Activated CD8-positive, alpha-beta T cell treated with anti-CD3 and anti-CD28 coated beads for 36 hours (primary cell): ENCODE measurements around the gene DOCK11. TPM values are rescaled to one million over a fixed set of nuclear protein-coding genes. Genes with fewer than 3 reads are reported as not detected.

Experiments used
- ATAC-seq: fragments of 200-7000 bp; cut with Tn5 transposase; one replicate; pipeline ENCODE4 v1.10.0; 2021; ENCODE audit warnings: mild to moderate bottlenecking, moderate library complexity
- CTCF ChIA-PET: fragments of 350-600 bp; sonication (Branson Sonifier 250); formaldehyde crosslinking; loops from one replicate; lab custom pipeline; 2021; ENCODE audit warnings: antibody characterized with exemption; lab: Charles Lee
- POLR2A ChIA-PET: fragments of 350-600 bp; sonication (Branson Sonifier 250); formaldehyde crosslinking; loops from one replicate; lab custom pipeline; 2021; ENCODE audit warnings: antibody characterized with exemption; lab: Charles Lee
- DNase-seq: peaks from one replicate; pipeline ENCODE4 v3.0.0-alpha.2; 2020
- H3K27ac Mint-ChIP-seq: one replicate; pipeline ENCODE4 v1.8.0; 2021; ENCODE audit warnings: mild to moderate bottlenecking, mixed read lengths
- H3K27me3 Mint-ChIP-seq: one replicate; pipeline ENCODE4 v1.8.0; 2021; ENCODE audit warnings: mixed read lengths
- H3K36me3 Mint-ChIP-seq: one replicate; pipeline ENCODE4 v1.8.0; 2021; ENCODE audit warnings: low read depth, mixed read lengths
- H3K4me1 Mint-ChIP-seq: one replicate; pipeline ENCODE4 v1.8.0; 2021; ENCODE audit warnings: low read depth, mixed read lengths
- H3K4me3 Mint-ChIP-seq: one replicate; pipeline ENCODE4 v1.8.0; 2021; ENCODE audit warnings: mild to moderate bottlenecking, moderate library complexity, mixed read lengths
- H3K9me3 Mint-ChIP-seq: one replicate; pipeline ENCODE4 v1.8.0; 2021; ENCODE audit warnings: mixed read lengths
- intact Hi-C: fragments of 100-400 bp; cut with micrococcal nuclease; formaldehyde crosslinking; loops from one replicate; pipeline ENCODE4 v1.10.0; 2022
- total RNA-seq, 2 experiments: library from RNA; stranded (reverse); gene quantifications; one replicate each; pipeline ENCODE4 v1.2.3, GENCODE V29; 2021
- TF ChIP-seq, protein P1 (sequence below): fragments of 200-600 bp; IDR thresholded peaks from one replicate; pipeline ENCODE4 v1.8.0; 2022; ENCODE audit warnings: antibody characterized with exemption, mild to moderate bottlenecking

Gene DOCK11
- total RNA-seq = 10 to 100 TPM; 45.1 to 49.5 TPM

DNA sequence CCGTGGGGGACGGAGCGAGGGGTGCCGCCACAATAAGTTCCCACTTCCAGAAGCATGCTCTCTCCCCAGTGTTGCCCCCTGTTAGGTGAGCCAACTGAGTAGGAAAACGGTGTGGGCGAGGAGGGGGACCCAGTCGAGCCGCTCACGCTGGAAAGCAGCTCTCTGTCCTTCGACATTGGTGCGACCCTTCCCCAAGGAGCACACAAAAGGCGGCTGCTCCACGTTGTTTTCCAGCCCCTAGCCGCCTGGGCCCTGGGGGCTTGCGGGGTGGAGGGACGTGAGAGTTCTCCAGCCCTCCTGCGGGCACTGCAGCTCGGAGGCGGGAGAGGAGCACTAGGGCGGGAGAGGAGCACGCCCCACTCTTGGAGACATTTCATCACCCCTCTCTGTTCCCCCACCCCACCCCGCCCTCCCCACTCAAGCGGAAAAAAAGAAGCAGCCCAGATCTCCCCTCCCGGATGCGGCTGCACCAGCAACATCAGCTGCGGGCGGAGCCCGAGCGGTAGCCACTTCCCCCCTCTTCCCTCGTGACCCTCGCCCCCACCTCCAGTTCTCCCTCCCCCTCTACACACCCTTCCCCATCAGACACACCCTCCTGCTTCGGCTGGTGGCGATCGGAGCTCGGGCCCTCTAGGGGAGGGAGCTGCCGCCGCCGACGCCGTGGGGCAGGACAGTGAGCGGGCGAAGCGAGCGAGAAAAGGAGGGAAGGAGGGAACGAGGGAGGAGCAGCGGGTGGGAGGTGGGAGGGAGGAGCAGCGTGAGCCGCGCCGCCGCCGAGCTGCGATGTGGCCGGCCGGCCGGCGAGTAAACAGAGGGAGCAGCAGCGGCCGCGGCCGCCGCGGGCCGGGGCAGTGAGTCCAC is at the start of gene DOCK11:
Gene DOCK11 (plus strand): TSS at position 755 of the 861 bp plus-strand sequence. CDS start 157 bp downstream, outside the sequence.
- ATAC-seq = peak; percentile 84
- H3K27me3 Mint-ChIP-seq = no peaks in the 10 kb centered on the region
- ChIA-PET CTCF (interaction anchor here (0.9 to 2.8 kb wide), 6 partner anchors 23 to 107 kb away, joined by 3 to 9 read pairs (median 5); no protein-coding TSS in a partner anchor), POLR2A (interaction anchor here (0.6 to 4.0 kb wide), 11 partner anchors 9 to 318 kb away, joined by 3 to 39 read pairs (median 4); no protein-coding TSS in a partner anchor)
- peaks cover 23% of the 10 kb centered on the region for H3K4me1 Mint-ChIP-seq
- TF ChIP-seq, protein P1, sequence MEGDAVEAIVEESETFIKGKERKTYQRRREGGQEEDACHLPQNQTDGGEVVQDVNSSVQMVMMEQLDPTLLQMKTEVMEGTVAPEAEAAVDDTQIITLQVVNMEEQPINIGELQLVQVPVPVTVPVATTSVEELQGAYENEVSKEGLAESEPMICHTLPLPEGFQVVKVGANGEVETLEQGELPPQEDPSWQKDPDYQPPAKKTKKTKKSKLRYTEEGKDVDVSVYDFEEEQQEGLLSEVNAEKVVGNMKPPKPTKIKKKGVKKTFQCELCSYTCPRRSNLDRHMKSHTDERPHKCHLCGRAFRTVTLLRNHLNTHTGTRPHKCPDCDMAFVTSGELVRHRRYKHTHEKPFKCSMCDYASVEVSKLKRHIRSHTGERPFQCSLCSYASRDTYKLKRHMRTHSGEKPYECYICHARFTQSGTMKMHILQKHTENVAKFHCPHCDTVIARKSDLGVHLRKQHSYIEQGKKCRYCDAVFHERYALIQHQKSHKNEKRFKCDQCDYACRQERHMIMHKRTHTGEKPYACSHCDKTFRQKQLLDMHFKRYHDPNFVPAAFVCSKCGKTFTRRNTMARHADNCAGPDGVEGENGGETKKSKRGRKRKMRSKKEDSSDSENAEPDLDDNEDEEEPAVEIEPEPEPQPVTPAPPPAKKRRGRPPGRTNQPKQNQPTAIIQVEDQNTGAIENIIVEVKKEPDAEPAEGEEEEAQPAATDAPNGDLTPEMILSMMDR = no peak
- DNase-seq = peak; percentile 87
- H3K27ac Mint-ChIP-seq = peak within 1 kb of the TSS; percentile 98
- intact Hi-C loops = loop anchor here (5.0 kb wide), 1 partner anchor 42 kb away; no protein-coding TSS in a partner anchor
- H3K9me3 Mint-ChIP-seq = no peaks in the 10 kb centered on the region
- peak within 1 kb of the TSS; percentile 99 for H3K4me3 Mint-ChIP-seq
- H3K36me3 Mint-ChIP-seq = peaks cover 6% of the 10 kb centered on the region

DNA sequence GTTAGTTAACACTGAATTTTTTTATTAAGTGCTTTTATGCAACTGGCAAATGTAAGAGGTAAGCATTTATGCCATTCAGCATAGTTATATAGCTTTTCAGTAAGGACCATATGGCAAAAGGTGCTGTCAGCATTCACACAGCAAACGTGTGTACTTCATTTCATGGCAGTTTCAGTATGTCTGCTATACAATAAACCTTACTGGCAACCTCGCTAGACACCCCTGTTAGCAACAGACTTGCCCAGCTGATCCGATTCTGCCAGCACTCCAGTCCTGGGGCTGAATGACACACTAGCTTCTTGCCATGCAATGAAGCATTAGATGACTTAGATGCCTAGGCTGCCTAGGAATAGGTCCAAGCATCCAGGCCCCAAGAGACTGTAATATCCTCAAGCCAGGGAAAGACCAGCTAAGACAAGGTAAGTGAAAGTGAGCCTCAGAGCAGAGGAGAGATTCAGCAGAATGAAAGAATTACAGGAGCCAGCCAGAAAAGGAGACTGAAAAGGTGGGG is 47.3 kb upstream of the DOCK11 start:
- POLR2A ChIA-PET = no interaction called here
- Mint-ChIP-seq H3K27ac (no peak overlapping the region), H3K36me3 (peaks cover 1% of the 10 kb centered on the region), H3K4me1 (no peaks in the 10 kb centered on the region), H3K27me3 (no peaks in the 10 kb centered on the region), H3K9me3 (no peaks in the 10 kb centered on the region), H3K4me3 (no peak overlapping the region)
- TF ChIP-seq, protein P1 = no peak
- intact Hi-C loops = no loop called here
- DNase-seq (no peak), ATAC-seq (no peak)
- CTCF ChIA-PET = no interaction called here

DNA sequence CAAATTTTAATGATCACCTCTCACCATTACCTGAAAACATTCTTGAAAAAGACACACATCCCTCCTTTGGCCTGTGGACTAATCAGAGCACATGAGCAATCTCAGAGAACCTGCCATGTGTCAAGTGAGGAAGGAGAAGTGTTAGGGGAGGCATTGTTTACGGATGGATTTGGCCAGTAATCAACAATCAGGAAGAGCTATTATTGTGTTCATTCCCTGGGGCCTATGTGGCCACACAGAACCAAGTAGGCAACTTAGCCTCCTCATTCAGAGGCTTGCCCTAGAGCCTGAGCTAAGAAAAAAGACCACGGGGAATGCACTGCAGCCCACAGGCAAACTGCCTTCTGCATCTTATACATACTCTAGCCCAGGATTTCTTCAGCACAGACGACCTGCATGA is 40.6 kb upstream of the DOCK11 start:
- H3K4me1 Mint-ChIP-seq = no peaks in the 10 kb centered on the region
- no peak overlapping the region for H3K4me3 Mint-ChIP-seq
- H3K27ac Mint-ChIP-seq = no peak overlapping the region
- no peak for ATAC-seq
- ChIA-PET POLR2A (no interaction called here), CTCF (no interaction called here)
- H3K9me3 Mint-ChIP-seq = no peaks in the 10 kb centered on the region
- DNase-seq = no peak
- intact Hi-C loops = no loop called here
- TF ChIP-seq, protein P1 = no peak
- no peaks in the 10 kb centered on the region for H3K27me3 Mint-ChIP-seq
- H3K36me3 Mint-ChIP-seq = no peaks in the 10 kb centered on the region

DNA sequence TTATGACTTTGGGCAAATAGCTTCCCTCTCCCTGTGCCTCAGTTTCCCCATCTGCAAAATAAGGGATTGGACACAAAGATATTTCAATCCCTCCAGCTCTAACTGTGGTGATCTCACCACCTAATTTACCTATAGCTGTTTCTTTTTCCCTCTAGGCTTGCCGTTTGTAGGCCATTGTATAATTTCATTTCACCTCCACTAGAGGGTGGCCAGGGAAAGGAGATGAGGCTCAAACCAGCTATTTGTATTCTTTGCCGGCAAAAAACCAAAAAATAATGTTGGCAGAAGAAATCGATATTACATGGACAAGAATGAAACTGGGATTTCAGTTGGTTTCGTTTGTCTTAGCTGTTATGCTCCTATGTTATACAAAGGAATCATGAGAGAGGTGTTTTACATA is 36.1 kb upstream of the DOCK11 start:
- no peaks in the 10 kb centered on the region for H3K9me3 Mint-ChIP-seq
- intact Hi-C loops = loop anchor here (2.0 kb wide), 1 partner anchor 141 kb away; no protein-coding TSS in a partner anchor
- H3K4me1 Mint-ChIP-seq = no peaks in the 10 kb centered on the region
- TF ChIP-seq, protein P1 = peak; percentile 46
- POLR2A ChIA-PET = no interaction called here
- no peak overlapping the region for H3K27ac Mint-ChIP-seq
- no peaks in the 10 kb centered on the region for H3K36me3 Mint-ChIP-seq
- peak; percentile 73 for ATAC-seq
- DNase-seq = peak; percentile 9
- no peak overlapping the region for H3K4me3 Mint-ChIP-seq
- CTCF ChIA-PET = interaction anchor here (0.6 to 2.3 kb wide), 23 partner anchors 9 to 395 kb away, joined by 3 to 46 read pairs (median 4); partner anchors contain the start of gene DOCK11
- no peaks in the 10 kb centered on the region for H3K27me3 Mint-ChIP-seq
